Peyer's patch (tissue), 4 donors: ENCODE measurements around the gene MEPE. TPM values are rescaled to one million over a fixed set of nuclear protein-coding genes. Genes with fewer than 3 reads are reported as not detected.

Experiments used
- DNase-seq, 3 donors: peaks; one replicate each; pipeline ENCODE4 v3.0.0-alpha.2; 2017 to 2019
- H3K27ac ChIP-seq, 4 donors: fragments of 200-600 bp; sonication (generic); one replicate each; pipeline ENCODE4 v1.5.1; 2016 to 2019
- H3K27me3 ChIP-seq, 2 donors: fragments of 200-600 bp; sonication (generic); one replicate each; pipeline ENCODE4 v1.5.1; 2019
- H3K36me3 ChIP-seq, 3 donors: fragments of 200-600 bp; sonication (generic); one replicate each; pipeline ENCODE4 v1.5.1; 2016 to 2019
- H3K4me1 ChIP-seq, 4 donors: fragments of 200-600 bp; sonication (generic); one replicate each; pipeline ENCODE4 v1.5.1; 2016 to 2019
- H3K4me3 ChIP-seq, 4 donors: fragments of 200-600 bp; sonication (generic); 1 replicate in 3 of 4; 2 replicates in 1 of 4; pipeline ENCODE4 v1.5.1; 2016 to 2019; ENCODE audit warnings: mild to moderate bottlenecking in 1 of 4
- H3K9me3 ChIP-seq, 4 donors: fragments of 200-600 bp; sonication (generic); one replicate each; pipeline ENCODE4 v1.5.1; 2016 to 2019; ENCODE audit warnings: mild to moderate bottlenecking in 1 of 4
- POLR2A ChIP-seq, 2 donors: fragments of 450-650 bp; IDR thresholded peaks; one replicate each; pipeline ENCODE4 v1.5.1; 2017; ENCODE audit warnings: antibody characterized with exemption in 2 of 2, mild to moderate bottlenecking in 2 of 2, moderate library complexity in 2 of 2
- total RNA-seq, 4 donors: library from RNA; depleted of rRNA; stranded (reverse); fragments of >200 nt; gene quantifications; one replicate each; pipeline ENCODE4 v1.1.0, GENCODE V29; 2016
- TF ChIP-seq, protein P1 (sequence below), 6 experiments: fragments of 450-650 bp in 4 of 6; fragments of 200-600 bp in 2 of 6; sonication (generic) in 1 of 6; IDR thresholded peaks; one replicate each; pipeline ENCODE4 v1.5.1; 2017 to 2019; ENCODE audit warnings: antibody characterized with exemption in 6 of 6, mild to moderate bottlenecking in 3 of 6, moderate library complexity in 1 of 6

Gene MEPE
- total RNA-seq, 4 donors from 2014 or later = not detected

DNA sequence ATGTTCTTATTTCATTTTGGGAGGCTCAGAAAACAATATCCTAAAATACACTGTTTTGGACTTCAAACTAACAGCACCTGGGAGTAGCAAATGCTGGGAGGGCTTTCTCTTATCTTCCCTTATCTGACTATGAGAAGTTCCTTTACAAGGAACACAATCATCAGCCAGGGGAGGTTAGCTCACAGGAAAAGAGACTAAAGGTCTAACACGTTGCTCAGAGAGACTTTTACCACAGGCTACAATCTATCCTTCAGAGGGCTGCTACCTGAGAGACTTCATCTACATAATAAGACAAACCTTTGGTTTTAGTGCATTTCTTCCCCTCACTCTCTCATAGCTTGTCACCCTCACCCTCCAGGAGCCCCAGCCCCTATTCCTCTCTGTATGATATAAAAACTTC is 35.8 kb downstream of the MEPE start:
- no peak overlapping the region for H3K27ac ChIP-seq
- no peak for DNase-seq

DNA sequence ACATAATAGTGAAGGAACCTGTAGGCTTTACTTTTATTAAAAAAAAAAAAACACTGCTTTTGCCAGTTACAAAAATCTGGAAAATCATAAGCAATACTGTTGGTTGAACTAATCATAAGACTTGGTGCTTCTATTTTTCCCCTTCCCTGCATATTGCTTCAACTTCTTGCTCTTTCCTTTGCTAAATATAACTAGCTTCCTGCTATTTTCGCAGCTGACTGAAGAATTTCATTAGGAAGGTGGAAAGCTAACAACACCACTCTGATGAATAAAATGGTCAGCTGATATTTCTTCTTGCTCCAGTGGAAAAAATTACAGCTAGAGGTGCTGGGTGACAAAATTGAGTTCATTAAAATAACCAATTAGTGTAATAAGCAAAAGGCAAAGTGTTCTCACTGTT is 39.3 kb downstream of the MEPE start:
- Histone ChIP-seq H3K27ac (no peak overlapping the region), H3K27me3 (no peaks in the 10 kb centered on the region), H3K4me1 (no peaks in the 10 kb centered on the region), H3K9me3 (no peaks in the 10 kb centered on the region), H3K4me3 (no peak overlapping the region), H3K36me3 (no peaks in the 10 kb centered on the region)
- TF ChIP-seq POLR2A (IDR thresholded peaks at IDR 0.05) = no peak
- TF ChIP-seq, protein P1, sequence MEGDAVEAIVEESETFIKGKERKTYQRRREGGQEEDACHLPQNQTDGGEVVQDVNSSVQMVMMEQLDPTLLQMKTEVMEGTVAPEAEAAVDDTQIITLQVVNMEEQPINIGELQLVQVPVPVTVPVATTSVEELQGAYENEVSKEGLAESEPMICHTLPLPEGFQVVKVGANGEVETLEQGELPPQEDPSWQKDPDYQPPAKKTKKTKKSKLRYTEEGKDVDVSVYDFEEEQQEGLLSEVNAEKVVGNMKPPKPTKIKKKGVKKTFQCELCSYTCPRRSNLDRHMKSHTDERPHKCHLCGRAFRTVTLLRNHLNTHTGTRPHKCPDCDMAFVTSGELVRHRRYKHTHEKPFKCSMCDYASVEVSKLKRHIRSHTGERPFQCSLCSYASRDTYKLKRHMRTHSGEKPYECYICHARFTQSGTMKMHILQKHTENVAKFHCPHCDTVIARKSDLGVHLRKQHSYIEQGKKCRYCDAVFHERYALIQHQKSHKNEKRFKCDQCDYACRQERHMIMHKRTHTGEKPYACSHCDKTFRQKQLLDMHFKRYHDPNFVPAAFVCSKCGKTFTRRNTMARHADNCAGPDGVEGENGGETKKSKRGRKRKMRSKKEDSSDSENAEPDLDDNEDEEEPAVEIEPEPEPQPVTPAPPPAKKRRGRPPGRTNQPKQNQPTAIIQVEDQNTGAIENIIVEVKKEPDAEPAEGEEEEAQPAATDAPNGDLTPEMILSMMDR (IDR thresholded peaks at IDR 0.05) = no peak
- no peak for DNase-seq

More for the DNA sequence above, 35.8 kb downstream of the MEPE start:
- H3K4me3 ChIP-seq = no peak overlapping the region
- H3K9me3 ChIP-seq = no peaks in the 10 kb centered on the region
- H3K36me3 ChIP-seq = no peaks in the 10 kb centered on the region
- TF ChIP-seq POLR2A (IDR thresholded peaks at IDR 0.05) = no peak
- TF ChIP-seq, protein P1 (IDR thresholded peaks at IDR 0.05) = no peak
- H3K4me1 ChIP-seq = no peaks in the 10 kb centered on the region
- H3K27me3 ChIP-seq = no peaks in the 10 kb centered on the region

DNA sequence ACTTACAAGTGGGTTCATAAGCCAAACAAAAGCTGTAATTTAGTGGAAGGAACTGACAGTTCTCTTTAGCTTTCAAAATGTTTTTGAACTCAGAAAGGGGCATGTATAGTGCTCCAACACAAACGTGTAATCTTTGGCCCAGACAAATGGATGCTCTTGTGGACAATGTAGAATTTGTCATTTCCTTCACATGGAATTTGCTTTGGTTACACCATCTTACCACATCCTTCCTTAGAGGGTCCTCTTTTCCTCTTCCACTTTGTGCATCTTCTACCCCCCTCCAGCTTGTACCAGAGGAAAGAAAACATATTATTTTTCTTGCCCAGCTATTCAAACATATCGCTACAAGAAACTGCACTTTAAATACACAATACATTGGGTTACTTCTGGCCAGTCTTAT is 42.4 kb downstream of the MEPE start:
- no peak for DNase-seq
- Histone ChIP-seq H3K27ac (no peak overlapping the region), H3K4me1 (no peaks in the 10 kb centered on the region), H3K36me3 (no peaks in the 10 kb centered on the region), H3K9me3 (no peaks in the 10 kb centered on the region), H3K4me3 (no peak overlapping the region), H3K27me3 (no peaks in the 10 kb centered on the region)
- TF ChIP-seq, protein P1 (IDR thresholded peaks at IDR 0.05) = no peak
- no peak for TF ChIP-seq POLR2A (IDR thresholded peaks at IDR 0.05)

DNA sequence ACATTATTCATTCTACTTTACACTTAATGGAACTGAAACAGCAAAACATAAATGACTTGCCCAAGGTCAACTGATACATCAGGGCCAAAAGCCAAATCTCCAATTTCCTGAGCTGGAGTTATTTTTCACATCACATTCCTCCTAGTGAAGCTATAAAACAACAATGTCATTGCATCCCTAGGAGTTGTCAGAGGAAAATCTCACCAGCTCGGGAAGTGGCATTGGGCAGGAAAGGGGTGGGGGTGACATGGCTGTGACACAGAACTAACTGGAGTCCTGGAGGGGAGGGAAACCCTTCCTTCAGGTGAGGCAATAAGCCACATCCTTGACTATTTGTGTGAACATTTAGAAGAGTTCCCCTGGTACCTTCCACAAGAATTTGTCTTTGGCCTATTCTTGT is 47.3 kb downstream of the MEPE start:
- no peak overlapping the region for H3K4me3 ChIP-seq
- no peaks in the 10 kb centered on the region for H3K9me3 ChIP-seq
- no peaks in the 10 kb centered on the region for H3K36me3 ChIP-seq
- DNase-seq = no peak
- H3K27ac ChIP-seq = no peak overlapping the region
- H3K27me3 ChIP-seq = no peaks in the 10 kb centered on the region
- no peak for TF ChIP-seq POLR2A (IDR thresholded peaks at IDR 0.05)
- TF ChIP-seq, protein P1 (IDR thresholded peaks at IDR 0.05) = no peak
- H3K4me1 ChIP-seq = no peaks in the 10 kb centered on the region

DNA sequence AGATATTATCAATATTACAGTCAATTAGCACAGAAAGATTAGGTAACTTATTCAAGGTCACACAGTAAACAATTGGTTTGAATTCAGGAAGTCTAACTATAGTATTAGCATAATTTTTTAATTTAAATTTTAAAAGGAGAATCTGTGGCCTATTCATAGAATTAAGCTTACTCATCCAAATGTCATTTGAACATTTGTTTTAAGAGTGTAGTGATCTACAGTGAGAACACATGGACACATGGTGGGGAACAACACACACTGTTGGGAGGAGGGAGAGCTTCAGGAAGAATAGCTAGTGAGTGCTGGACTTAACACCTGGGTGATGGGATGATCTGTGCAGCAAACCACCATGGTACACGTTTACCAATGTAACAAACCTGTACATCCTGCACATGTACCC is 48.3 kb downstream of the MEPE start:
- Histone ChIP-seq H3K27ac (no peak overlapping the region), H3K36me3 (no peaks in the 10 kb centered on the region), H3K27me3 (no peaks in the 10 kb centered on the region), H3K9me3 (no peaks in the 10 kb centered on the region), H3K4me1 (no peaks in the 10 kb centered on the region), H3K4me3 (no peak overlapping the region)
- TF ChIP-seq, protein P1 (IDR thresholded peaks at IDR 0.05) = no peak
- TF ChIP-seq POLR2A (IDR thresholded peaks at IDR 0.05) = no peak
- no peak for DNase-seq

DNA sequence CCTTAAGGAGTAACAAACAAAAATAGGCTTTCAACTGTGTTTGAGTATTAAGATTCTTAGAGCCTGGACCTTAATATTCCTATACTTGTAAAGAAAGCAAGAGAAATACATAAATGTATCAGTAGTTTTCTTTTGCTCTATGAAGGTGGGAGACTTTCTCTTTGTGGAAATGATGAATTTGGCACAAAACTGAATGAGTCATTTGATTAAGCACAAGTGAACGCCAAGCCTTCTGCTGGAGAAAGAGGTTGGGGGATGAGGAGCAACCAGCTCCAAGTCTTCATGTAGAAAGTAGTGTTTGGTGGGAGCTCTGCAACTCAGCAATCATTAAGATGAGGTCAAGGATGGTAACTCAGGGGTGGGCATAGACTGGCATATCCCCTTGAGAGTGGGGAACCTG is 49.6 kb downstream of the MEPE start:
- no peaks in the 10 kb centered on the region for H3K27me3 ChIP-seq
- TF ChIP-seq POLR2A (IDR thresholded peaks at IDR 0.05) = no peak
- TF ChIP-seq, protein P1 (IDR thresholded peaks at IDR 0.05) = no peak
- DNase-seq = no peak
- no peak overlapping the region for H3K27ac ChIP-seq
- H3K4me3 ChIP-seq = no peak overlapping the region
- no peaks in the 10 kb centered on the region for H3K36me3 ChIP-seq
- H3K9me3 ChIP-seq = no peaks in the 10 kb centered on the region
- no peaks in the 10 kb centered on the region for H3K4me1 ChIP-seq
